Lower leg skin (tissue), 4 donors: ENCODE results near the gene DOCK1. TPM values are rescaled to one million over a fixed set of nuclear protein-coding genes. Genes with fewer than 3 reads are reported as not detected.

Experiments
- DNase-seq, 2 donors: peaks; one replicate each; pipeline ENCODE4 v3.0.0-alpha.2; 2019; ENCODE audit warnings: low spot score in 2 of 2
- H3K4me3 ChIP-seq: fragments of 200-600 bp; sonication (generic); 2 replicates; pipeline ENCODE4 v1.5.1; 2017; ENCODE audit warnings: mild to moderate bottlenecking, low read depth; ENCODE audit not compliant: poor library complexity, severe bottlenecking
- CTCF ChIP-seq, 3 donors: fragments of 450-650 bp; IDR thresholded peaks; one replicate each; pipeline ENCODE4 v1.5.1; 2016; ENCODE audit warnings: antibody characterized with exemption in 3 of 3, mild to moderate bottlenecking in 3 of 3, moderate library complexity in 2 of 3
- POLR2A ChIP-seq, 2 donors: fragments of 450-650 bp; IDR thresholded peaks; one replicate each; pipeline ENCODE4 v1.6.1; 2016 to 2017; ENCODE audit warnings: antibody characterized with exemption in 2 of 2, mild to moderate bottlenecking in 1 of 2, moderate library complexity in 1 of 2
- WGBS, 2 donors: methylation state at CpG; one replicate each; pipeline ENCODE4 v1.1.5; 2018; 5-methylcytosine and 5-hydroxymethylcytosine counted together
- intact Hi-C: fragments of 100-400 bp; cut with DNase I; formaldehyde crosslinking; loops from one replicate; pipeline ENCODE4 v1.15.0; 2023; ENCODE audit warnings: low total_unique reads
- total RNA-seq, 4 donors: library from RNA; depleted of rRNA; stranded (reverse); fragments of >200 nt; gene quantifications; one replicate each; pipeline ENCODE4 v1.1.0, GENCODE V29; 2016

The DOCK1 gene
- total RNA-seq, 4 donors from 2014 or later: 76.6 to 108 (median 83.4) TPM

GRCh38 chr10:126948355-126949160, 43.3 kb downstream of the DOCK1 start:
- WGBS, 2 donors: 92 to 97% methylated on average over 13 of the region's 13 CpGs
- no peak overlapping the region for H3K4me3 ChIP-seq
- peak in 1 of 2 donors; percentile 68 for DNase-seq
- TF ChIP-seq POLR2A (IDR thresholded peaks at IDR 0.05): no peak
- no peak for TF ChIP-seq CTCF (IDR thresholded peaks at IDR 0.05)
- intact Hi-C loops: no loop called here

- intact Hi-C loops: no loop called here
These were observed 43.9 kb downstream of the DOCK1 start for GRCh38 chr10:126949161-126949503.

GRCh38 chr10:126950401-126951105, 45.3 kb downstream of the DOCK1 start:
- 93 to 96% methylated on average over 8 of the region's 8 CpGs for WGBS, 2 donors
- H3K4me3 ChIP-seq: no peak overlapping the region
- intact Hi-C loops: no loop called here
- TF ChIP-seq CTCF (IDR thresholded peaks at IDR 0.05) (no peak), POLR2A (IDR thresholded peaks at IDR 0.05) (no peak)
- peak in 1 of 2 donors; percentile 53 for DNase-seq

More at GRCh38 chr10:126949161-126949503, 43.9 kb downstream of the DOCK1 start:
- 83 to 86% methylated on average over 4 of the region's 4 CpGs for WGBS, 2 donors
- no peak for TF ChIP-seq CTCF (IDR thresholded peaks at IDR 0.05)
- no peak for TF ChIP-seq POLR2A (IDR thresholded peaks at IDR 0.05)
- DNase-seq: peak in 1 of 2 donors; percentile 77
- no peak overlapping the region for H3K4me3 ChIP-seq

- no peak for DNase-seq
These were observed 48.7 kb downstream of the DOCK1 start for GRCh38 chr10:126953886-126954285.

GRCh38 chr10:126955396-126955795, 50.2 kb downstream of the DOCK1 start:
- 59% methylated on average over 8 of the region's 8 CpGs for WGBS, 2 donors
- intact Hi-C loops: no loop called here
- no peak for TF ChIP-seq POLR2A (IDR thresholded peaks at IDR 0.05)
- no peak for TF ChIP-seq CTCF (IDR thresholded peaks at IDR 0.05)

More at GRCh38 chr10:126953886-126954285, 48.7 kb downstream of the DOCK1 start:
- H3K4me3 ChIP-seq: no peak overlapping the region
- 95 to 97% methylated on average over 5 of the region's 5 CpGs for WGBS, 2 donors
- intact Hi-C loops: no loop called here
- TF ChIP-seq POLR2A (IDR thresholded peaks at IDR 0.05): no peak
- no peak for TF ChIP-seq CTCF (IDR thresholded peaks at IDR 0.05)

More at GRCh38 chr10:126955396-126955795, 50.2 kb downstream of the DOCK1 start:
- H3K4me3 ChIP-seq: no peak overlapping the region
- DNase-seq: peak in 1 of 2 donors; percentile 24
